Suprapubic skin (tissue), 3 donors: Measurements from ENCODE around the gene TMEM156.

Experiments used
- POLR2AphosphoS5 ChIP-seq, 3 donors: sonication (generic); formaldehyde crosslinking; IDR thresholded peaks; one replicate each; pipeline ENCODE4 v1.6.1; 2017; ENCODE audit warnings: antibody characterized with exemption in 3 of 3
- TF ChIP-seq, protein P1 (sequence below), 2 donors: fragments of 200-600 bp in 1 of 2; fragments of 450-650 bp in 1 of 2; sonication (generic) in 1 of 2; IDR thresholded peaks; one replicate each; pipeline ENCODE4 v1.5.1; 2016 to 2019; ENCODE audit warnings: antibody characterized with exemption in 2 of 2, mild to moderate bottlenecking in 1 of 2, moderate library complexity in 1 of 2

DNA sequence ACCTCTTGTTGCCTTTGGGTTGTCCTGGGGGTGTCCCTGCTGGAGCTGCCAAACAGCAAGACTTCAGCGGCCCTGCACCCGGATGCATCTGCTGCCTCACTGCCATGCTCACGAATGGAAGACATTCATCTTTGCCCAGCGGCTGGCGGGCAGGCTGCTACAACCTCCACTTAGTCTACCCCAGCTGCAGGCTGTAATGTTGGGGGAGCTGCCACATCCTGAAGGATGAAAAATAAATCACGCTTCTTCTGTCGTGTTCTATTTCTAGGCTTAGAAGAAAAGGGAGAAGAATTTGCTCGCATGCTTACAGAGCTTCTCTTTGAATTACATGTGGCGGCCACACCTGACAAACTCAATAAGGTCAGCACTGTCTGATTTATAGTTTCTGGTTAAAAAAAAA is 103.2 kb downstream of the TMEM156 start:
- TF ChIP-seq POLR2AphosphoS5 (IDR thresholded peaks at IDR 0.05), result no peak
- TF ChIP-seq, protein P1, sequence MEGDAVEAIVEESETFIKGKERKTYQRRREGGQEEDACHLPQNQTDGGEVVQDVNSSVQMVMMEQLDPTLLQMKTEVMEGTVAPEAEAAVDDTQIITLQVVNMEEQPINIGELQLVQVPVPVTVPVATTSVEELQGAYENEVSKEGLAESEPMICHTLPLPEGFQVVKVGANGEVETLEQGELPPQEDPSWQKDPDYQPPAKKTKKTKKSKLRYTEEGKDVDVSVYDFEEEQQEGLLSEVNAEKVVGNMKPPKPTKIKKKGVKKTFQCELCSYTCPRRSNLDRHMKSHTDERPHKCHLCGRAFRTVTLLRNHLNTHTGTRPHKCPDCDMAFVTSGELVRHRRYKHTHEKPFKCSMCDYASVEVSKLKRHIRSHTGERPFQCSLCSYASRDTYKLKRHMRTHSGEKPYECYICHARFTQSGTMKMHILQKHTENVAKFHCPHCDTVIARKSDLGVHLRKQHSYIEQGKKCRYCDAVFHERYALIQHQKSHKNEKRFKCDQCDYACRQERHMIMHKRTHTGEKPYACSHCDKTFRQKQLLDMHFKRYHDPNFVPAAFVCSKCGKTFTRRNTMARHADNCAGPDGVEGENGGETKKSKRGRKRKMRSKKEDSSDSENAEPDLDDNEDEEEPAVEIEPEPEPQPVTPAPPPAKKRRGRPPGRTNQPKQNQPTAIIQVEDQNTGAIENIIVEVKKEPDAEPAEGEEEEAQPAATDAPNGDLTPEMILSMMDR (IDR thresholded peaks at IDR 0.05), result no peak
